ENCODE data around the gene WEE2.
"Not testable (repeated sequence)": the region's sequence is repeated elsewhere in the genome, so short reads cannot be mapped to it uniquely, and the experiment has no call there.

DNA sequence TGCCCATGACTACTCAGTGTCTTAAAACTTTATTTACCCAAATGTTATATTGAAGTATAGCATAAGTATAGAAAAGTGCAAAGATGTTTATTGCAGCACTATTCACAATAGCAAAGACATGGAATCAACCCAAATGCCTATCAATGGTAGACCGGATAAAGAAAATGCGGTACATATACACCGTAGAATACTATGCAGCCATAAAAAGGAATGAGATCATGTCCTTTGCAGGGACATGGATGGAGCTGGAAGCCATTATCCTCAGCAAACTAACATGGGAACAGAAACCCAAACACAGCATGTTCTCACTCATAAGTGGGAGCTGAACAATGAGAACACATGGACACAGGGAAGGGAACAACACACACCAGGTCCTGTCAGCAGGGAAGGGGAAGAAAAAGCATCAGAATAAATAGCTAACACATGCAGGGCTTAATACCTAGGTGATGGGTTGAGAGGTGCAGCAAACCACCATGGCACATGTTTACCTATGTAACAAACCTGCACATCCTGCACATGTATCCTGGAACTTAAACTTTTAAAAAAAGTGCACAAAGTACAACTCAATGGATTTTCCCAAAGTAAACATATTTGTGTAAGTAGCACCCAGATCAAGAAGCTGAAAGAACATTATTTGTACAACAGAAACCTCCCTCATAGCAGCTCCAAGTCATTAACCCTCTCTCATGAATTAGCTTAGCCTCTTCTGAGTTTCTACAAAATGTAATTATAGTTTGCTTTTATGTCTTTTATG is 18.9 kb upstream of the WEE2 start:
- TF ChIP-seq, protein P1, sequence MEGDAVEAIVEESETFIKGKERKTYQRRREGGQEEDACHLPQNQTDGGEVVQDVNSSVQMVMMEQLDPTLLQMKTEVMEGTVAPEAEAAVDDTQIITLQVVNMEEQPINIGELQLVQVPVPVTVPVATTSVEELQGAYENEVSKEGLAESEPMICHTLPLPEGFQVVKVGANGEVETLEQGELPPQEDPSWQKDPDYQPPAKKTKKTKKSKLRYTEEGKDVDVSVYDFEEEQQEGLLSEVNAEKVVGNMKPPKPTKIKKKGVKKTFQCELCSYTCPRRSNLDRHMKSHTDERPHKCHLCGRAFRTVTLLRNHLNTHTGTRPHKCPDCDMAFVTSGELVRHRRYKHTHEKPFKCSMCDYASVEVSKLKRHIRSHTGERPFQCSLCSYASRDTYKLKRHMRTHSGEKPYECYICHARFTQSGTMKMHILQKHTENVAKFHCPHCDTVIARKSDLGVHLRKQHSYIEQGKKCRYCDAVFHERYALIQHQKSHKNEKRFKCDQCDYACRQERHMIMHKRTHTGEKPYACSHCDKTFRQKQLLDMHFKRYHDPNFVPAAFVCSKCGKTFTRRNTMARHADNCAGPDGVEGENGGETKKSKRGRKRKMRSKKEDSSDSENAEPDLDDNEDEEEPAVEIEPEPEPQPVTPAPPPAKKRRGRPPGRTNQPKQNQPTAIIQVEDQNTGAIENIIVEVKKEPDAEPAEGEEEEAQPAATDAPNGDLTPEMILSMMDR (conservative IDR thresholded peaks at IDR 0.05): not testable (repeated sequence)
- not testable (repeated sequence) for TF ChIP-seq ZFX (IDR thresholded peaks at IDR 0.05)

Data from C4-2B (cell line).